ENCODE results near the gene ZNG1B. TPM values are rescaled to one million over a fixed set of nuclear protein-coding genes. Genes with fewer than 3 reads are reported as not detected.
"Not testable (repeated sequence)": the region's sequence is repeated elsewhere in the genome, so short reads cannot be mapped to it uniquely, and the experiment has no call there.

The ZNG1B gene
- total RNA-seq, 2 experiments from 2014 or later, result 45.9 to 53.8 TPM

GRCh38 chr2:113515995-113516394 is 78.5 kb downstream of the ZNG1B start:
- CTCF ChIA-PET; ATAC-seq; H3K9me3 Mint-ChIP-seq (ENCODE audit: low read depth); H3K36me3 Mint-ChIP-seq; H3K4me1 Mint-ChIP-seq; H3K27me3 Mint-ChIP-seq; H3K27ac Mint-ChIP-seq; H3K4me3 Mint-ChIP-seq; DNase-seq: not testable (repeated sequence)

- H3K27ac Mint-ChIP-seq; DNase-seq; H3K4me3 Mint-ChIP-seq; CTCF ChIA-PET; ATAC-seq; H3K36me3 Mint-ChIP-seq; H3K27me3 Mint-ChIP-seq; H3K9me3 Mint-ChIP-seq (ENCODE audit: low read depth); H3K4me1 Mint-ChIP-seq: not testable (repeated sequence)
Measured at GRCh38 chr2:113517025-113517424, 79.5 kb downstream of the ZNG1B start.

- H3K36me3 Mint-ChIP-seq; H3K27ac Mint-ChIP-seq; H3K4me1 Mint-ChIP-seq; DNase-seq; H3K4me3 Mint-ChIP-seq; H3K9me3 Mint-ChIP-seq (ENCODE audit: low read depth); CTCF ChIA-PET; H3K27me3 Mint-ChIP-seq; ATAC-seq: not testable (repeated sequence)
Measured at GRCh38 chr2:113520837-113521236, 83.3 kb downstream of the ZNG1B start.

GRCh38 chr2:113521492-113521891 is 84.0 kb downstream of the ZNG1B start:
- H3K36me3 Mint-ChIP-seq; H3K4me3 Mint-ChIP-seq; H3K27me3 Mint-ChIP-seq; H3K4me1 Mint-ChIP-seq; CTCF ChIA-PET; ATAC-seq; DNase-seq; H3K27ac Mint-ChIP-seq; H3K9me3 Mint-ChIP-seq (ENCODE audit: low read depth): not testable (repeated sequence)

GRCh38 chr2:113524986-113525385 is 87.5 kb downstream of the ZNG1B start:
- H3K9me3 Mint-ChIP-seq (ENCODE audit: low read depth); CTCF ChIA-PET; H3K27me3 Mint-ChIP-seq; H3K36me3 Mint-ChIP-seq; H3K4me1 Mint-ChIP-seq; DNase-seq; H3K4me3 Mint-ChIP-seq; H3K27ac Mint-ChIP-seq; ATAC-seq: not testable (repeated sequence)

- DNase-seq; H3K4me1 Mint-ChIP-seq; H3K27me3 Mint-ChIP-seq; H3K36me3 Mint-ChIP-seq; H3K4me3 Mint-ChIP-seq; H3K27ac Mint-ChIP-seq; H3K9me3 Mint-ChIP-seq (ENCODE audit: low read depth): not testable (repeated sequence)
- peak; percentile 87 for ATAC-seq
- CTCF ChIA-PET, result interaction anchor here (0.7 to 1.2 kb wide), 3 partner anchors 56 to 234 kb away, joined by 3 to 5 read pairs (median 3); no protein-coding TSS in a partner anchor
Measured at GRCh38 chr2:113527350-113528045, 90.0 kb downstream of the ZNG1B start.

GRCh38 chr2:113528126-113528525 is 90.6 kb downstream of the ZNG1B start:
- not testable (repeated sequence) for H3K27me3 Mint-ChIP-seq; H3K9me3 Mint-ChIP-seq (ENCODE audit: low read depth); DNase-seq; ATAC-seq; H3K36me3 Mint-ChIP-seq; H3K4me3 Mint-ChIP-seq; H3K4me1 Mint-ChIP-seq; H3K27ac Mint-ChIP-seq
- CTCF ChIA-PET, result interaction anchor here (0.7 to 1.2 kb wide), 2 partner anchors 56 to 235 kb away, joined by 3 read pairs; no protein-coding TSS in a partner anchor

- CTCF ChIA-PET; H3K36me3 Mint-ChIP-seq; DNase-seq; H3K4me1 Mint-ChIP-seq; H3K27ac Mint-ChIP-seq; H3K27me3 Mint-ChIP-seq; H3K9me3 Mint-ChIP-seq (ENCODE audit: low read depth); ATAC-seq; H3K4me3 Mint-ChIP-seq: not testable (repeated sequence)
Measured at GRCh38 chr2:113528904-113529303, 91.4 kb downstream of the ZNG1B start.

- H3K9me3 Mint-ChIP-seq (ENCODE audit: low read depth); H3K27me3 Mint-ChIP-seq; DNase-seq; H3K36me3 Mint-ChIP-seq; H3K27ac Mint-ChIP-seq; CTCF ChIA-PET; H3K4me3 Mint-ChIP-seq; ATAC-seq; H3K4me1 Mint-ChIP-seq: not testable (repeated sequence)
Measured at GRCh38 chr2:113532991-113533390, 95.5 kb downstream of the ZNG1B start.

GRCh38 chr2:113536573-113536972 is 99.1 kb downstream of the ZNG1B start:
- H3K9me3 Mint-ChIP-seq (ENCODE audit: low read depth); CTCF ChIA-PET; H3K36me3 Mint-ChIP-seq; H3K4me3 Mint-ChIP-seq; DNase-seq; H3K4me1 Mint-ChIP-seq; ATAC-seq; H3K27ac Mint-ChIP-seq: not testable (repeated sequence)
- H3K27me3 Mint-ChIP-seq, result peaks cover 18% of the 10 kb centered on the region

- DNase-seq; H3K9me3 Mint-ChIP-seq (ENCODE audit: low read depth); H3K27ac Mint-ChIP-seq; H3K36me3 Mint-ChIP-seq; H3K4me1 Mint-ChIP-seq; CTCF ChIA-PET: not testable (repeated sequence)
- peak overlapping the region; percentile 75 for H3K4me3 Mint-ChIP-seq
- ATAC-seq, result peak; percentile 14
- H3K27me3 Mint-ChIP-seq, result peaks cover 17% of the 10 kb centered on the region
Measured at GRCh38 chr2:113540834-113541203, 103.3 kb downstream of the ZNG1B start.

GRCh38 chr2:113541204-113541975 is 103.9 kb downstream of the ZNG1B start:
- ATAC-seq (peak; percentile 75), DNase-seq (peak; percentile 39)
- H3K4me1 Mint-ChIP-seq; H3K36me3 Mint-ChIP-seq; H3K9me3 Mint-ChIP-seq (ENCODE audit: low read depth); H3K27ac Mint-ChIP-seq; CTCF ChIA-PET: not testable (repeated sequence)
- Mint-ChIP-seq H3K4me3 (peak overlapping the region; percentile 75), H3K27me3 (peaks cover 17% of the 10 kb centered on the region)

GRCh38 chr2:113541976-113542485 is 104.5 kb downstream of the ZNG1B start:
- DNase-seq; H3K9me3 Mint-ChIP-seq (ENCODE audit: low read depth); H3K27ac Mint-ChIP-seq; H3K36me3 Mint-ChIP-seq; CTCF ChIA-PET; H3K4me1 Mint-ChIP-seq: not testable (repeated sequence)
- peak; percentile 54 for ATAC-seq
- Mint-ChIP-seq H3K4me3 (peak overlapping the region; percentile 70), H3K27me3 (peaks cover 17% of the 10 kb centered on the region)

- H3K9me3 Mint-ChIP-seq (ENCODE audit: low read depth); CTCF ChIA-PET: not testable (repeated sequence)
Measured at GRCh38 chr2:113542529-113542928, 105.0 kb downstream of the ZNG1B start.

More at GRCh38 chr2:113542529-113542928, 105.0 kb downstream of the ZNG1B start:
- Mint-ChIP-seq H3K4me3 (peak overlapping the region; percentile 70), H3K27me3 (peaks cover 17% of the 10 kb centered on the region)
- H3K27ac Mint-ChIP-seq, H3K36me3 Mint-ChIP-seq, ATAC-seq, DNase-seq, H3K4me1 Mint-ChIP-seq: not testable (repeated sequence)
